NCI-H1417 (cell line): ENCODE data around the gene DLG2.
A peak's percentile ranks its signal among the peaks of the same experiment; 100 is the strongest.
"Not testable (repeated sequence)": the region's sequence is repeated elsewhere in the genome, so short reads cannot be mapped to it uniquely, and the experiment has no call there.

ENCODE experiments used
- DNase-seq, 3 experiments: peaks; one replicate each; lab custom pipeline; 2025; lab: John Stamatoyannopoulos, UW

Gene DLG2

DNA sequence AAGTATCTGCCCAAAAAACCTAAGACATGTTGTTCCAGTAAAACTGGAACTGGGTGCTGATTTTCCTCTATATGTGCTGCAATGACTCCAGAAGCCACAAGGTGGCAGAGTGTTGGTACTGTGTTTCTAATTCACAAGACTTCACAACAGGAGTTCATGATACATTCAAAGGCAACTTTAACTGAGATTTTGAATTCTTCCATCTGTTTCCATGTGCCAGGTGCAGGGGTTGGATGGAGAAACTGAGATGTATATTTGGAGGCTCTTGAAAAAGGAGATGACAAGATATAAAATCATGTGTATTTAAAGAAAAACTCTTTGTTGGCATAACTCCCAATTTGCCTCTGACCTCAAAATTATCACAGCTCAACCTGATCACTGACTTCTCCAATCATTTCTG, 1242.4 kb downstream of the DLG2 start:
- peak; percentile 31 to 77 (median 55) for DNase-seq

DNA sequence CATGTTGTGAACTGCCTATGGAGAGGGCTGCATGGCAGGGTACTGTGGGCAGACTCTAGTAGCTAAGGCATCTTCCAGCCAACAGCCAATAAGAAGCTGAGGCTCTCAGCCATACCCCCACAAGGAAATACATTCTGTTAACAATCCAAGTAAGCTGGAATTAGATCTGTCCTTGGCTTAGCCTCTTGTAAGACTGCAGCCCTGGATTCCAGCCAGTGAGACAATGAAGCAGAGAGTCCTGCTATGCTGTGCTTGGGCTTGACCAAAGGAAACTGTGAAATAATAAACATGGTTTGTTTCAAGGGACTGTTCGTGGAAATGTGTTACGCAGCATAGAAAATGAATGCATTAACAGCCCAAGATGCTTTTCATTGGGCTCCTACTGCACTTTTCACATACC, 1243.6 kb downstream of the DLG2 start:
- no peak for DNase-seq

DNA sequence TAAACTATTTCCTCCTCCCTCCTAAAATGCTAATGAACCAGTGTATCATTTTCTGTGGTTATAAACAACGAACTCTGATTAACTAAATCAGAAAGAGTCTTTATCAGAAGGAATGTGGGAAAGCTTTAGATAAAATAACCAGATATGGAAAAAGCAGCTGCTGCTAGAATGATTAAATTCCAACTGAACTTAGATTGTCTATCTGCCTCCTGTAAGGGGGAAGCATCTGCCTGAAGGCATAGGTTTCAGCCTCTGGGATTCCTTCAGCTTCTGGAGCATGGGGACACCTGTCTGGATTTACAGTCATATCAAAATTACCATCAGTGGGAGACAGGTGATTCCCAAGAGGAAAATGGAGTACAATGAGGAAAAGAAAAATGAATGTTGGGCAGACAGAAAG, 1245.5 kb downstream of the DLG2 start:
- DNase-seq, result no peak

DNA sequence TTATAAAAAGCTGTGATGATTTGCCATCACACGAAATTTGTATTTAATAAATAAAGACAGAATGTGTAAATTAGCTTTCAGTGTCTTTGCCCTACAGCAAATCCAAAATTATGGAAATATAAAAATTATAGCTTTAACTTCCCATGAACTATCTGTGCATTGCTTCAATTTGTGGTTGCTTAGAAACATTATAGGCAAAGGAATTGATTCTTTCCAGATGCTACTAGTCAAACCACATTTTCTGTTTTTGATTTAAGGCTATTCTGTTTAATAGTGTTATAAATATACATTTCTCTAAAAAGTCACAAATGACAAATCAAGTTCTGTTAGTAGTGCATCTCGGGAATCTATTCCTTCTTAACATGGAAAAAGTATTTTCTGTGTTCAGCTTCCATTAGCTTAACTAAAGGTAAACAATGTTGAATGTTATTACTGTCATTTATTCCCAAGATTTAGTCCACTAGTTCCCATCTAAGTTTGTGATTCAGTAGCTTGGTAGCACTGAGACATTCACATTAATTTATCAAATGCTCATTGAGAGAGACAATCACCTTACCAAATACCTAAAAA, 1254.7 kb downstream of the DLG2 start:
- no peak for DNase-seq

GRCh38 chr11:84358034-84358433, 1269.1 kb downstream of the DLG2 start:
- DNase-seq, result peak in 2 of 3 experiments; percentile 8 to 62

DNA sequence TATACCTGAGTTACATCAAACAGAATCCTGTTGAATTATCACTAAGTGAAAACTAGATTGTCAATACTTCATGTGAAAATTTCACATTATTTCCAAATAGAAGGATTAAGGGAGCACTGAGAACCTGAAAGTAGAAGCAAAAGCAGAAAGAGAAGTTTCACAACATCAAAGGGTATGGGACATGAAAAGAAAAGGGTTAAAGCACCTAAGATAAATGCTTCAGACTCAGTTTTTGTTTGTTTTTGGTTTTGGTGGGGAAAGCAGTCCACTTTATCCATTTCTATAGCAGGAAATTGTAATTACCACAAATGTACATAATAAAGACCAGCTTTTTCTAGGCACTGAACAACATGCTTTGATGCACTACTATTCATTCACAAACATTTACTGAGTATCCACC, 1271.2 kb downstream of the DLG2 start:
- no peak for DNase-seq

GRCh38 chr11:84345597-84345996, 1281.5 kb downstream of the DLG2 start:
- peak in 1 of 3 experiments; percentile 43 for DNase-seq

DNA sequence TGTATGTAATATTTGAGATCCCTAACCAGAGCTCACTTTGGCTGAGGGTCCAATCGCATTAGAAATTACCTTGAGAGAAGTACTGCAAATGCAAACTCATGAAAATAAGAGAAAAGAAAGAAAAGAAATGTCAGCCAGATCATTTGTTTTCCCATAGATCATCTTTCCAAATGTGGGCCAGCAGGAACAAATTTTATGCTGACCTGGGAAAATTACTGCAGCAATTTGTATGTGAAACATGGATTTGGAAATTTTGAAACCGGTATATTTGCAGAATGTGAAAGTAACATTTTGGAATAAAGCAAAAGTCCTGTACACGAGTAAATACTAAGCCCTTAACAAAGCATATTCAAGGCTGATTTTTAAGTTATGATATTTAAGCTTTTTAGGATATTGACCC, 1282.1 kb downstream of the DLG2 start:
- no peak for DNase-seq

- peak in 1 of 3 experiments; percentile 37 for DNase-seq
Measured at GRCh38 chr11:84339796-84340195, 1287.3 kb downstream of the DLG2 start.

- DNase-seq, result no peak
Measured at GRCh38 chr11:84333221-84333620, 1293.9 kb downstream of the DLG2 start.

GRCh38 chr11:84322211-84322610, 1304.9 kb downstream of the DLG2 start:
- no peak for DNase-seq

DNA sequence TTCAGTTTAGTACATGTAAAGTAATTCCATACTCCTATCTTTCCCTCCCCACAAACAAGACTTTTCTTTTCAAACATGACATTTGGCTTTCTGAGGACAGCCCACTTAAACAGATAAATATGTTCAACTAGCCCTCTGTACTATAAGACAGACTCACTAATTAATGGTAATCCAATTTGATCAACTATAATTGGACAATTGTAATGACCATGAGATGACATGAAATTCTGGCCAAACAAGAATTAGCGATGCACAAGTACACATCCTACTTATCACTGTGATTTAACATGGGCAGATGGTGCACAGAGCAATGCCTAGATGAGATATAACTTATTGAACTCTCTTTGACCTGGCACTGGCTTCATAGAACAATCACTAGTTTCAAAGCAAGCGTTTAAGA, 1307.3 kb downstream of the DLG2 start:
- DNase-seq, result no peak

DNA sequence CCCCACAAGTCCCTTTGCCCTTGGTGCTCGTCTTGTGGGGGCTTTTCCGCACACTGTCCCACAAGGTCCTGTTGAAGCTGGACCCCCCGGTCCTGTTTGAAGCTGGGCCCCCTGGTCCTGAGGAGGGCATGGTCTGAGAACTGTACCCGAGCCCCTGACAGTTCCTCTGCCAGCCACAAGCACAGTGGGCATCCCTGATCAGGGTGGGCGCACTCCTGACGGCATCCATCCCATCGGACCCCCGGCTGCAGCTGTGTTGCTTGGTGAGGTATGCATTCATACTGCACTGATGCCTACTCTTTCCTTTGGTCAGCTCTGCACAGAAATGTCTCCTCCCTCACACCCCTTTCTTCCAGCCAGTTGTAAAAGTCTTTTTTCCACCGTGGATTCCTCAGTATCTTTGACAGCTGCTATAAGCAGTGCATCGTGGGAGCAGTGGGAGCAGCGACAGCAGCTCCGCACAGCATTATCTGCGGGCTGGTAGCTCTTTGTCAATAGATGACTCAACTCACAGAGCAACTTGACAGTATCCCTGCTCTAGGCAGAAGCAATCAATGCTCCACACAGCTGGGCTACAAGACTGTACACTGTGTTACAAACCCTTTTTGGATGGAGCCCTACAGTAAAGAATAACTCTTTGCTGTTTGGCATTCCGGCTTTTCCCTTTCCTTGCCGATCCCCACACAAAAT, 1310.1 kb downstream of the DLG2 start:
- peak in 1 of 3 experiments; percentile 9 for DNase-seq

- no peak for DNase-seq
Measured at GRCh38 chr11:84313830-84314359, 1313.2 kb downstream of the DLG2 start.

- no peak for DNase-seq
Measured at GRCh38 chr11:84310268-84310667, 1316.9 kb downstream of the DLG2 start.

GRCh38 chr11:84308491-84308890, 1318.7 kb downstream of the DLG2 start:
- not testable (repeated sequence) for DNase-seq

DNA sequence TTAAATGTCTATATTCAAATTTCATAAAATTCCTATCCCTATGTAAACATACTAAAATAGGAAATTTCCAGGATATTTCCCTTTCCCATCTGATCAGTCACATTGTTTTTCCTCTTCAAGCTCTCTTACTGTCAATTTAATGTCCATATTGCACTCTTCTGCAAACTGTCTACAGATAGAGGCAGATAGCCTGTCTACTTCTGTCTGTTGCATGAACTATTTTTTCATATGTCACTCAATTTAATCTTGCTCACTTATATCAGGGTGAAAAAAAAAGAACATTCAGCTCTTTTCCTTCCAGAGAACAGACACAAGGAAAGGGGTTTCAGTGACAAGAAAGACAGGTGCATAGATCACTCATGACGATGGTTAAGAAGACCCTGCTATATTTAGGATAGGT, 1327.1 kb downstream of the DLG2 start:
- no peak for DNase-seq

- DNase-seq, result no peak
Measured at GRCh38 chr11:84297570-84297969, 1329.6 kb downstream of the DLG2 start.

GRCh38 chr11:84295815-84296214, 1331.3 kb downstream of the DLG2 start:
- DNase-seq, result no peak

GRCh38 chr11:84292955-84293354, 1334.2 kb downstream of the DLG2 start:
- DNase-seq, result no peak

DNA sequence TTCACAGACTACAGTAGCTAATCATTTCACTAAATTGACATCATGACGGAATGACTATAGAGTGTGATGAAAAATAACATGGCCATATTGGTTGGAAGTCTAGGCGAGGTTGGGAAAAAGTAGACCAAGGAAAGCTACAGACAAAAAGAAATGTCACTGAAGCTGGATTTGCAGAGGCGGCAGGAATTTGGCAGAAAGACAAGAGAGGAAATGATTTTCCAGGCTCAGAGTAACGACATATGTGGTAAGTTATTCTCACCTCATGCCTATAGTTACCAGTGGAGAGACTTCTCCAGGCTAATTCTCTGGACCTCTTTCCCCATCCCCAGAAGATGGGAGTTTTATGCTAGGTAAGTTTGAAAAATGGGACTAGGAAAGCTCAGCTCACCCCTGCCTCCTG, 1335.1 kb downstream of the DLG2 start:
- DNase-seq, result no peak

DNA sequence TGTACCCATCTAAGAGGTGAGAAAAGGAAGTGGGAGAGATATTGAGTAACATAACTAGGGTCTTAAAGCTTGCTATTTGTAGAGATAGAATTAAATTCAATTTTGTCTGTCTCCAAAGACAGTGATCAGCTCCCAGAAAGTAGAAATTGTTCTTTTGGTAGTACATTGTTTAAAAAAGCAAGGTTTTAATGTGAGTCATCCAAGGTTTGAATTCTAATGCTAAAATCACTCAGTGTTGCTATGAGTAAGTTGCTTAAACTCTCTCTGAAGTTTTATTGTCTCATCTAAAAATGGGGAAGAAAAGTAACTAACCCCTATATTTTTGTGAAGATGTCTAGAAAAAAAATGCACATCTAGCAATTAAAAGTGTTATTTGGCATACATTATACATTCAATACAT, 1336.5 kb downstream of the DLG2 start:
- DNase-seq, result no peak

DNA sequence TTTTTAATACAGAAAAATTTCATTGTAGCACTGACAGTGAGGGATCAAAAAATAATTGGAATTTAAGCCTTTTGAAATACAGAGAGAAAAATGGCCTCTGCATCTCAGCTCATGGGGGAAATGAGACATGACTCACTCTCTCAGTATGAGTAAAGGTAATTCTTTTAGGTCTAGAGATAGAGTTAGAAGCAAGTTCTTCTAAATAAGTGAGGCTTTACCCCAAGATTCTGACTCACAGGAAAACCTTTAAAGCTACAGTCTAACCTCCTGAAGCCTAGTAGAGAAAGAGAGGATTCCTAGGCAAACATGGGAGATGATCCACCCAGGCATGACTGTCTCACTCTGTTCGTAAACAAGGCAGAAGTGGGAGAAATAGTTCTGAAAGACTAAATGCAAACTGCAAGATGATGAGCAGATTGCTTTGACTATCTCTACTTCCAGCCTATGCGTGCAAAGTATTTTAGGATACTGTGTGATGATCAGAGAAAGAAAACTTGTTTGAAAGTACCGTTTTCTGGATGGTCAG, 1337.7 kb downstream of the DLG2 start:
- no peak for DNase-seq

- DNase-seq, result no peak
Measured at GRCh38 chr11:84273541-84273940, 1353.6 kb downstream of the DLG2 start.
